ENCODE measurements around the gene C11orf16. TPM values are rescaled to one million over a fixed set of nuclear protein-coding genes. Genes with fewer than 3 reads are reported as not detected.
A peak's percentile ranks its signal among the peaks of the same experiment; 100 is the strongest.
"Not testable (repeated sequence)": the region's sequence is repeated elsewhere in the genome, so short reads cannot be mapped to it uniquely, and the experiment has no call there.

Gene C11orf16
- polyA plus RNA-seq, 1 donor = 0.12 TPM

GRCh38 chr11:8937159-8937558, 4.4 kb upstream of the C11orf16 start:
- whole genome bisulfite sequencing (ENCODE audit: insufficient coverage, low lambda C conversion rate) = 86% methylated on average over 1 of the region's 10 CpGs
- H3K4me1 ChIP-seq (ENCODE audit: control insufficient read depth, insufficient read depth, low read length) = peaks cover 3% of the 10 kb centered on the region
- DNase-seq = no peak

DNA sequence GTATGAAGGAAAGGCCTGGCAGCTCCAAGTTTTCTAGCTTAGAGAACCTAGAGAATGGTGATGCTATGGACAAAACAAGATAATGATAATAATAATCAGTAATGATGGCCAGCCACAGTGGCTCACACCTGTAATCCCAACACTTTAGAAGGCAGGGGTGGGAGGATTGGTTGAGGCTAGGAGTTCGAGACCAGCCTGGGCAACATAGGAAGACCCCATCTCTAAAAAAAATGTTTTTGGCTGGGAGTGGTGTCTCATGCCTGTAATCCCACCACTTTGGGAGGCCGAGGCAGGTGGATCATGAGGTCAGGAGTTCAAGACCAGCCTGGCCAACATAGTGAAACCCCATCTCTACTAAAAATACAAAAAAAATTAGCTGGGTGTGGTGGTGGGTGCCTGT, 3.0 kb upstream of the C11orf16 start:
- H3K4me1 ChIP-seq (ENCODE audit: control insufficient read depth, insufficient read depth, low read length); H3K36me3 ChIP-seq (ENCODE audit: control insufficient read depth, insufficient read depth, low read length); H3K9me3 ChIP-seq (ENCODE audit: control insufficient read depth, low read depth, low read length); H3K27me3 ChIP-seq (ENCODE audit: control insufficient read depth, insufficient read depth, low read length); DNase-seq; H3K27ac ChIP-seq (ENCODE audit: low read length); H3K4me3 ChIP-seq (ENCODE audit: low read length): not testable (repeated sequence)
- WGBS (ENCODE audit: insufficient coverage, low lambda C conversion rate) = no CpG with 5 or more reads among the region's 2 CpGs

More at GRCh38 chr11:8937159-8937558, 4.4 kb upstream of the C11orf16 start:
- Histone ChIP-seq H3K27me3 (ENCODE audit: control insufficient read depth, insufficient read depth, low read length) (no peaks in the 10 kb centered on the region), H3K36me3 (ENCODE audit: control insufficient read depth, insufficient read depth, low read length) (no peaks in the 10 kb centered on the region), H3K9me3 (ENCODE audit: control insufficient read depth, low read depth, low read length) (no peaks in the 10 kb centered on the region), H3K4me3 (ENCODE audit: low read length) (no peak overlapping the region), H3K27ac (ENCODE audit: low read length) (no peak overlapping the region)

GRCh38 chr11:8934742-8935488, 2.2 kb upstream of the C11orf16 start:
- no peak overlapping the region for H3K27ac ChIP-seq (ENCODE audit: low read length)
- 39% methylated on average over 5 of the region's 14 CpGs for WGBS (ENCODE audit: insufficient coverage, low lambda C conversion rate)
- peak in 1 of 2 donors; percentile 46 for DNase-seq
- H3K36me3 ChIP-seq (ENCODE audit: control insufficient read depth, insufficient read depth, low read length) = no peaks in the 10 kb centered on the region
- no peaks in the 10 kb centered on the region for H3K27me3 ChIP-seq (ENCODE audit: control insufficient read depth, insufficient read depth, low read length)
- peaks cover 3% of the 10 kb centered on the region for H3K4me1 ChIP-seq (ENCODE audit: control insufficient read depth, insufficient read depth, low read length)
- H3K4me3 ChIP-seq (ENCODE audit: low read length) = no peak overlapping the region
- no peaks in the 10 kb centered on the region for H3K9me3 ChIP-seq (ENCODE audit: control insufficient read depth, low read depth, low read length)

GRCh38 chr11:8933931-8934330, 1.2 kb upstream of the C11orf16 start:
- no peaks in the 10 kb centered on the region for H3K9me3 ChIP-seq (ENCODE audit: control insufficient read depth, low read depth, low read length)
- H3K4me3 ChIP-seq (ENCODE audit: low read length) = no peak overlapping the region
- no peak for DNase-seq
- H3K27me3 ChIP-seq (ENCODE audit: control insufficient read depth, insufficient read depth, low read length) = no peaks in the 10 kb centered on the region
- no peaks in the 10 kb centered on the region for H3K36me3 ChIP-seq (ENCODE audit: control insufficient read depth, insufficient read depth, low read length)
- no peak overlapping the region for H3K27ac ChIP-seq (ENCODE audit: low read length)
- peaks cover 3% of the 10 kb centered on the region for H3K4me1 ChIP-seq (ENCODE audit: control insufficient read depth, insufficient read depth, low read length)
- WGBS (ENCODE audit: insufficient coverage, low lambda C conversion rate) = no CpG with 5 or more reads among the region's 6 CpGs

- no peaks in the 10 kb centered on the region for H3K9me3 ChIP-seq (ENCODE audit: control insufficient read depth, low read depth, low read length)
- H3K36me3 ChIP-seq (ENCODE audit: control insufficient read depth, insufficient read depth, low read length) = peaks cover 2% of the 10 kb centered on the region
- peaks cover 3% of the 10 kb centered on the region for H3K4me1 ChIP-seq (ENCODE audit: control insufficient read depth, insufficient read depth, low read length)
- no peak overlapping the region for H3K27ac ChIP-seq (ENCODE audit: low read length)
- DNase-seq = no peak
- H3K27me3 ChIP-seq (ENCODE audit: control insufficient read depth, insufficient read depth, low read length) = no peaks in the 10 kb centered on the region
- H3K4me3 ChIP-seq (ENCODE audit: low read length) = no peak overlapping the region
- WGBS (ENCODE audit: insufficient coverage, low lambda C conversion rate) = 100% methylated on average over 1 of the region's 12 CpGs
Observed at GRCh38 chr11:8930456-8931175, 2.1 kb downstream of the C11orf16 start.

- Histone ChIP-seq H3K4me1 (ENCODE audit: control insufficient read depth, insufficient read depth, low read length) (no peaks in the 10 kb centered on the region), H3K4me3 (ENCODE audit: low read length) (no peak overlapping the region), H3K27ac (ENCODE audit: low read length) (no peak overlapping the region), H3K36me3 (ENCODE audit: control insufficient read depth, insufficient read depth, low read length) (peaks cover 2% of the 10 kb centered on the region), H3K9me3 (ENCODE audit: control insufficient read depth, low read depth, low read length) (no peaks in the 10 kb centered on the region), H3K27me3 (ENCODE audit: control insufficient read depth, insufficient read depth, low read length) (no peaks in the 10 kb centered on the region)
- WGBS (ENCODE audit: insufficient coverage, low lambda C conversion rate) = 92% methylated on average over 2 of the region's 9 CpGs
- no peak for DNase-seq
Observed at GRCh38 chr11:8928981-8929615, 3.6 kb downstream of the C11orf16 start.

DNA sequence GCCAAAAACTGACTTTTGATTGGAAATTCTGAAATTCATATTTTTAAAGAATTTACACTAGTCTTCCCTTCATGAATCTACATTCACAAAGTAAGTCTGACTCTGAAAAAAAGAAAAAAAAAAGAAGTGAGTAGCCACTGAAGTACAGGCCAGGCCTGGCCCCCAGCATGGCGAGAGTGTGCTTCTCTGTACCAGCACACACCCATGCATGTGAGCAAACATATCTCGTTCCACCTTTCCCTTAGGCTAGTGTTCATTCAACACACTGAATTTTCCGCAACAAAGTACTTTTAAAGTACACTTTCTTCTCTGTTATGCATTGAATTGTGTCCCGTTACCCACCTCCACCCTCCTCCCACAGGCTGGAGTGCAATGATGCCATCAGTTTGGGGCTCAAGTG, 4.5 kb downstream of the C11orf16 start:
- H3K4me1 ChIP-seq (ENCODE audit: control insufficient read depth, insufficient read depth, low read length) = no peaks in the 10 kb centered on the region
- H3K27ac ChIP-seq (ENCODE audit: low read length) = no peak overlapping the region
- no peaks in the 10 kb centered on the region for H3K9me3 ChIP-seq (ENCODE audit: control insufficient read depth, low read depth, low read length)
- no peaks in the 10 kb centered on the region for H3K27me3 ChIP-seq (ENCODE audit: control insufficient read depth, insufficient read depth, low read length)
- no CpG with 5 or more reads among the region's 4 CpGs for WGBS (ENCODE audit: insufficient coverage, low lambda C conversion rate)
- no peak overlapping the region for H3K4me3 ChIP-seq (ENCODE audit: low read length)
- peaks cover 2% of the 10 kb centered on the region for H3K36me3 ChIP-seq (ENCODE audit: control insufficient read depth, insufficient read depth, low read length)
- no peak for DNase-seq

DNA sequence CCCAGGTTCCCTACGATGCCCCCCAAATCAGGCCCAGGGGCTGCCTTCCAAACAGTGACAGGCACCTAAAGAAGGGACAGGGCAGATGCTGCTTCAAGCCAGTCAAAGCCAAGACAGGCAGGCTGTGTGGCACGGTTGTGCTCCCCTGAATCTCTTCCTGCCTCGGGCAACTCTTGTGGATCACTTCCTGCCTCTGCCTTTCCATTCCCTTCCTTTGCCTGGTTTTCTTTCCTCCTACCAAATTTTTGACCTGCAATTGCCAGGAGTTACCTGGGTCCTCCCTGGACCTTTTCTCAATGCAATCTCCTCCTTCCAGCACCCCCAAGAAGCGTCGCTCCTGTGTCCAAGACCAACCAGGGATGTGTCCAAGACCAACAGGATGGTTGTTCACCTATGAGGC, 5.5 kb downstream of the C11orf16 start:
- H3K4me1 ChIP-seq (ENCODE audit: control insufficient read depth, insufficient read depth, low read length) = no peaks in the 10 kb centered on the region
- H3K27ac ChIP-seq (ENCODE audit: low read length) = no peak overlapping the region
- no peak for DNase-seq
- no peaks in the 10 kb centered on the region for H3K27me3 ChIP-seq (ENCODE audit: control insufficient read depth, insufficient read depth, low read length)
- no CpG with 5 or more reads among the region's 5 CpGs for WGBS (ENCODE audit: insufficient coverage, low lambda C conversion rate)
- H3K9me3 ChIP-seq (ENCODE audit: control insufficient read depth, low read depth, low read length) = no peaks in the 10 kb centered on the region
- H3K4me3 ChIP-seq (ENCODE audit: low read length) = no peak overlapping the region
- H3K36me3 ChIP-seq (ENCODE audit: control insufficient read depth, insufficient read depth, low read length) = peaks cover 9% of the 10 kb centered on the region

DNA sequence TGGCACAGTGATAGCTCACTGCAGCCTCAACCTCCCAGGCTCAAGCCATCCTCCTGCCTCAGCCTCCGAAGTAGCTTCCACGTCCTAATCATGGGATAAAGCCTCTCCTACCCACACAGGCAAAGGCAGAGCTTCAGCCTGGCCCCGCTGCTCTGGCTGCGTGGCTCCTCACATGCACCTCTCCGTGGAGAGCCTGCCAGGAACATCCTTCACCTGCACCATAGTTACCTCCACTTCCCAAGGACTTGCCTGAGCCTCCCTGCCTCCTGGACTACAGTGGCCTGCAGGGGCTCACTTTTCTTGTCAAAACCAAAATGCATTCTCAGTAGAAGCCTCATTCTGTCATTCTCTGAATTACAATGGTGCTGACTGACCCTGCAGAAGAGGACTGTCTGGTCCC, 6.5 kb downstream of the C11orf16 start:
- Histone ChIP-seq H3K4me3 (ENCODE audit: low read length) (no peak overlapping the region), H3K9me3 (ENCODE audit: control insufficient read depth, low read depth, low read length) (no peaks in the 10 kb centered on the region), H3K27ac (ENCODE audit: low read length) (no peak overlapping the region), H3K4me1 (ENCODE audit: control insufficient read depth, insufficient read depth, low read length) (no peaks in the 10 kb centered on the region), H3K27me3 (ENCODE audit: control insufficient read depth, insufficient read depth, low read length) (no peaks in the 10 kb centered on the region), H3K36me3 (ENCODE audit: control insufficient read depth, insufficient read depth, low read length) (peaks cover 14% of the 10 kb centered on the region)
- DNase-seq = no peak
- no CpG with 5 or more reads among the region's 5 CpGs for WGBS (ENCODE audit: insufficient coverage, low lambda C conversion rate)

DNA sequence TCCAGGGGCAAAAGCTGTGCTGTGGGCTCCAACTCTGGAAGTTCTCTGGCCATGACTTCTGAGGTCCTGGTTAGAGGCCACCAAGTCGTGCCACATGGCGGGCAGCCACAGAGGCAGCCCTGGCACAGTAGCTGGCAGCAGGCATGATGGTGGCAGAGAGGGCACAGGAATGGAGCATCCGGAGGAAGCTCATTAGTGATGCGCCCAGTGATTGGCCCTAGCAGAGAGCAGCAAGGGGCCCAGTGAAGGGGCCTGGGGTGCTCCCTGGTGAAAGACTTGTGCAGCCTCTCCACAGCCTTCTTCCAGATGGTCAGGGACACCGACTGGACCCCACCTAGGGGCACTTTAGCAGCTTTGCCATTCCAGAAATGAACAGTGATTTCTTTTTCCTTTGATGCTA, 7.0 kb downstream of the C11orf16 start:
- H3K4me3 ChIP-seq (ENCODE audit: low read length) = no peak overlapping the region
- 88% methylated on average over 1 of the region's 5 CpGs for WGBS (ENCODE audit: insufficient coverage, low lambda C conversion rate)
- no peak for DNase-seq
- H3K4me1 ChIP-seq (ENCODE audit: control insufficient read depth, insufficient read depth, low read length) = no peaks in the 10 kb centered on the region
- H3K9me3 ChIP-seq (ENCODE audit: control insufficient read depth, low read depth, low read length) = no peaks in the 10 kb centered on the region
- H3K27ac ChIP-seq (ENCODE audit: low read length) = no peak overlapping the region
- H3K27me3 ChIP-seq (ENCODE audit: control insufficient read depth, insufficient read depth, low read length) = no peaks in the 10 kb centered on the region
- peaks cover 19% of the 10 kb centered on the region for H3K36me3 ChIP-seq (ENCODE audit: control insufficient read depth, insufficient read depth, low read length)
